GM20000 (cell line): ENCODE results near the gene GPR32.

Source experiments
- DNase-seq: peaks from one replicate; pipeline ENCODE4 v3.0.0; 2012; ENCODE audit warnings: low spot score
- CTCF ChIP-seq: IDR thresholded peaks from 2 replicates; pipeline ENCODE4 v1.5.1; 2012; ENCODE audit warnings: mild to moderate bottlenecking, control low read depth; ENCODE audit errors: extremely low read depth, missing control alignments

The GPR32 gene

GRCh38 chr19:50791594-50792271 lies 21.5 kb downstream of the GPR32 start:
- no peak for TF ChIP-seq CTCF

GRCh38 chr19:50792272-50793250 lies 22.3 kb downstream of the GPR32 start:
- no peak for TF ChIP-seq CTCF
- DNase-seq = no peak

More at GRCh38 chr19:50791594-50792271, 21.5 kb downstream of the GPR32 start:
- no peak for DNase-seq

- no peak for TF ChIP-seq CTCF
- DNase-seq = no peak
Observed at GRCh38 chr19:50793558-50794065, 23.3 kb downstream of the GPR32 start.

GRCh38 chr19:50794074-50794875 lies 24.0 kb downstream of the GPR32 start:
- peak; percentile 80 for DNase-seq
- TF ChIP-seq CTCF = peak; percentile 26

- DNase-seq = no peak
- no peak for TF ChIP-seq CTCF
Observed at GRCh38 chr19:50794876-50795663, 24.8 kb downstream of the GPR32 start.

- no peak for DNase-seq
- no peak for TF ChIP-seq CTCF
Observed at GRCh38 chr19:50795664-50796073, 25.4 kb downstream of the GPR32 start.
